NOMO-1 treated with dmso at 0.1 percent for 144 hours (cell line): Measurements from ENCODE around the gene SHQ1.
A peak's percentile ranks its signal among the peaks of the same experiment; 100 is the strongest.
"Not testable (repeated sequence)": the region's sequence is repeated elsewhere in the genome, so short reads cannot be mapped to it uniquely, and the experiment has no call there.

ENCODE experiments used
- DNase-seq: peaks from one replicate; lab custom pipeline; 2025; ENCODE audit not compliant: unreplicated experiment; lab: John Stamatoyannopoulos, UW

Gene SHQ1

DNA sequence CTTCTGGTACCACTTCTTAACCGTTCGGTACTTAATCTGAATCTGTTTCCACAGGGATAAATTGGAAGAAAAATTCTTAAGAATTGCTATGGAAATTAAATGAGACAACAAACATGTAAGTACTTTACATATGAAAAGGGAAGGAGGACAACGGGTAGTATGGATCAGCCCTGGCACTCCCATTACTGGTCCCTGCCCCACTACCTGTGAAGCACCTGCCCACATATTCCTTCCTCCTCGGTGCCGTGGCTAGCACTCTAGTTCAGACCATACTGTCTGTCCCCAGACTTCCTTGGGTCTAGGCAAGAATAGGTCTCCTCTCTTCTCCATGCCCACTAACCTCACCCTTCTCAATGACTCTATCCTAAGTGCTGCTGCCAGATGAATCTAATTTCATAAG, 46.2 kb downstream of the SHQ1 start:
- DNase-seq = no peak

DNA sequence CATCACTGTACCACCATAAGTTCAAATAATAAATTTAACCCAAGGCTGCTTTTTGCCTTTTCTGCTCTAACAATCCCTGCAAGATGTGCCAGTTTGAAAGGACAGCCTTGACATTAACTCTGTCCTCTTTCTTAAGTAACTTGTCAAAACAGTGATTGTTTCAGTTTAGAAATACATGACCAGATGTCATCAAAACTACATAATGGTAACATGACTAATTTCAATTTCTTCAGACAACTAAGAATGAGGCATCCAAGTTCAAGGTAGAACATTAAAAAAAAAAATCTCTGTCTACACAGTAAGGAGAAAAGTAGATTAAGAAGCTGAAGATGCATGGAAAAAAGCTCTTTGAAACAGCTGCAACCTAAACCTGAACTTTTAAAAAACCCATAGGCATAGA, 47.4 kb downstream of the SHQ1 start:
- DNase-seq = no peak

DNA sequence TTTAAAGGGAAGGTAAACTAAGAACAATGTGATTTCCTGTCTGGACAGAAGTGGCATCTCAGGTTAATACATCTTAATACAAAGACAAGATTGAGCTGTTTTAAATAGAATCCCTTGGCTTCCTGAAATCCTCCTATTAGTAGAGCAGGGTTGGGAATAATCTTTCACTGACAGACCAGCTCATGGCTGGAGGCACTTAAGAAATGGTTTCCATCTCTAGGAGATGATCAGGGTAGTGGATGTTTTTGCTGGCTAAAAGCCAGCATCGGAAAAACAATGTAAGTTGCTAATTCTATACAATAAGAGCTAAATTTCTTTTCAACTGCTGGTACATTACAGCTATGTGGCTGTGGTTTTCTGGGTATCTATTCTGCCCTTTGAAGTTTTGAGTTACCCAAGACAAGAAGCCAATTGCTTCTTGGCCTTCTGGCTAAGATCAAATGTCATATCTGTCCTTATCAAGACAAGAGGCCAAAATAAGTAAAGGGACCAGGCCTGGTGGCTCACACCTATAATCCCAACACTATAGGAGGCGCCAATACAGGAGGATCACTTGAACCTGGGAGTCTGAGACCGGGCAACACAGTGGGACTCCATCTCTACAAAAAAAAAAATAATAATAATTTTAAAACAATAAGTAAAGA, 49.6 kb downstream of the SHQ1 start:
- DNase-seq = no peak

DNA sequence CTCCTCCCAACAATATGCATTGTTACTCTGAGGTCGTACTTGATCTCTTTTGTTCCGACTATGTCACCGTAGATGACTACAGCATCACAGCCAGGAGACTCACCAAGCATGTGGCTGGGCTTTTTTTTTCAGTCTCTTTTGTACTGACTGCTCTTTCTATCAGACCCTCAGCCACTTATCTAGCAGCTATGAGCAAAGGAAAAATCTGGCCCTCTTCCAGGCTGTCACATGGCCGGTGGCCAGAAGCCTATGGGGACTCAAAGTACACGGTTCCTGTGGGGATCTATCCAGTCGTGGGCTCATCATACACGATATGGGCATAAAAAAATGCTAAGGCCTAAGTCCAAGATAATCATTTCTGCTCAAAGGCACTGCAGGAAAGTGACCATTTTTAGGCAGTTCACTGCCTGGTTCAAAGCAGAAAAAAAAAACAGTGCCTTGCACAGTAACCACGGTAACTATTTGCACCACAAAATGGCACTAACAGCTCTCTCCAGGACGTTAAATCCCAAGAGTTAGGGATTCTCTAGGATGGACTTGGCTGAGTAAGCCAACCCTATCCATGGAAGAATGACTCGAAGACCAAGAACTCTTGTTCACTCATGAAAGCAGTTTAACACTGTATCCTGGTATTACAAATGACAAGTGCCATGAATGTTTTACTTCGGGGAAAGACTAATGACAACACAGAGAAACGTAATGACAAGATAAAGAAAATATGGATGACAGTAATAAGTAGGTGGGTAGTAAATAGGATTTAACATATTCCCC, 50.3 kb downstream of the SHQ1 start:
- DNase-seq = no peak

DNA sequence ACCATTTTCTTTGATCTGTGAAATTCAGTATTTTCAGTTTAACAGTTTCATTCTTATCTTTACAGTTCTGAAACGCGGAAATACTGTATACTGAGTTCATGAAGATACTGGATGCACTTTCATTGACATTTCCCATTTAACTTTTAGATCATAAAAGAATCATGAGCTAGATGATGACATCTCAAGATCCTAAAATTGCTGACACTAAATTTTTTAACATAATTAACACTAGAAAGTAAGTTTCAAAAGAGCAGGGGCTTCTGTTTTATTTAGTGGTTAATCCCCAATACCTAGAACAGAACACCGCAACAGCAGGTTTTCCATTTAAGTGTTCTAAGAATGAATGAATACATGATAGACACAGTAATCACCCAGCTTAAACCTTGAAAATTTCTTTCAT, 54.2 kb downstream of the SHQ1 start:
- DNase-seq = no peak

DNA sequence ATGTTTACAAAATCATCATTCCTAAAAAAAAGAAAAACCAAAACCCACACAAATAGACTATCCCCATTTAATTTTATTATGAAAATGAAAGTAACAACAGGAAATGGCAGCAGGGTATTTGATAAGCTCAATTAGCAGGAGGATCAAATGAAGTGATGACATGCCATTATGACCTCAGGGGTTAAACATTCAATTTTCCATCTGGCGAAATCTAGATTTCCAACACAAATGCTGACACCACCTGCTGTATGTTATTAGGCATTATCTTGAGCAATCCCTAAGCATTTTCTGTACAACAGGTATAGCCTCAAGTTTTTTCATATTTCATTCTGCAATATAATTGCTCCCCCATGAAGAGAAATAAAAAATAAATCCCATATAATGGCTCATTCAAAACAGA, 57.1 kb downstream of the SHQ1 start:
- no peak for DNase-seq

DNA sequence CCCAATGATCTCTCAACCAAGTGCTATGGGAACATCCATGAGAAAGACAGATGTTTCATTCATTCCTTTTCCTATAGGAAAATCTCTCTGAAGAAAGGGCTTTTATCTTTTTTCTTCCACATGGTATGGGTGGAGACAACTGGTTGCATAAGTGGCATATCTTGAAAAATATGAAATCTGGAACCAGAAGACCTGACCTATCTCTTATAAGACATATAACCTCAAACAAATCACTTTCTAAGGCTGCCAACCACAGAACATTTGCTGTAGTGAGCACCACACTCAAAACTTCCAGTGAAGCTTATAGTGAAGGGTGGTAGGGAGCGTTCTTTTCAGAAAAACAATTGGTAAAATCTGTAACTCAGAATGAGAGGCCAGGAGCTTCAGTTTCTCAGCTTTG, 58.5 kb downstream of the SHQ1 start:
- DNase-seq = no peak

DNA sequence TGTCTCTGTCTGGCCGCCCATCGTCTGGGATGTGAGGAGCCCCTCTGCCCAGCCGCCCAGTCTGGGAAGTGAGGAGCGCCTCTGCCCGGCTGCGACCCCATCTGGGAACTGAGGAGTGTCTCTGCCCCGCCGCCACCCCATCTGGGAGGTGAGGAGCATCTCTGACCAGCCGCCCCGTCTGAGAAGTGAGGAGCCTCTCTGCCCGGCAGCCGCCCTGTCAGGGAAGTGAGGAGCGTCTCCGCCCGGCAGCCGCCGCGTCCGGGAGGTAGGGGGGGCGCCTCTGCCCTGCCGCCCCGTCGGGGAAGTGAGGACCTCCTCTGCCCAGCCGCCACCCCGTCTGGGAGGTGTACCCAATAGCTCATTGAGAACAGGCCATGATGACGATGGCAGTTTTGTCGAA, 60.0 kb downstream of the SHQ1 start:
- DNase-seq = not testable (repeated sequence)

DNA sequence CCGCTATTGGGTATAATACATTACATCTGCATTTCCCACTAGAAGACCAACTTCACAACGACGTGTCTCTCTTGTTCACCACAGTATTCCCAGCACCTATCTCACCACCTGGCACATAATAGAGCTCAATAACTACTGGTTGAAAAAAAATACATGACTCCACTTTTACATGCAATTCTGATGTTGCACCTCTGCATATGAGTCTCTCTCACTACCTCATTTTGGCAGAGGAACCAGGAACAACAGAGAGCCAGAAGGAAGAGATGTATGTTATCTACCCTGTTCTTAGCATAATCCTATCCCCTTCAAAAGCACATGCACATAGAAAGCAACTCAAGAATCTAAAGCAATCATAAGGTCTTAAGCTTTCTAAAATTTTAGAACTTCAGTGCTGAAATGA, 61.6 kb downstream of the SHQ1 start:
- DNase-seq = no peak

DNA sequence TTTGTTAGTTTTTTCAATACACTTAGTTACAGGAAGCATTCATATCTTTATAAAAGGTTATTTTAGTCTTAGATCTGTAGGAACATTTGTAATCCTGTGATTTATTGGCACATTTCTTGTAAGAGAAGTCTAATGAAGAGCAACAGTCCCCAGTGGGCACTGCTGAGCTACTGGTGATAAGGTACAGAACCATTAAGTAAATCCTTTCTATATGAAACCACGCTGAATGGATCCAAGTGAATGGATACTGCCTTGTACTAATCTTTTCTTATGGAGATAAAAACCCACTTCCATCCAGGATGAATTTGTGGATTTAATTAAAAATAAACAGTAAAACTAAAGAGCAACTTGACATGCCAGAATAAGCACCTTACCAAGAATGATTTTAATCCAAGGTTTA, 64.0 kb downstream of the SHQ1 start:
- no peak for DNase-seq

DNA sequence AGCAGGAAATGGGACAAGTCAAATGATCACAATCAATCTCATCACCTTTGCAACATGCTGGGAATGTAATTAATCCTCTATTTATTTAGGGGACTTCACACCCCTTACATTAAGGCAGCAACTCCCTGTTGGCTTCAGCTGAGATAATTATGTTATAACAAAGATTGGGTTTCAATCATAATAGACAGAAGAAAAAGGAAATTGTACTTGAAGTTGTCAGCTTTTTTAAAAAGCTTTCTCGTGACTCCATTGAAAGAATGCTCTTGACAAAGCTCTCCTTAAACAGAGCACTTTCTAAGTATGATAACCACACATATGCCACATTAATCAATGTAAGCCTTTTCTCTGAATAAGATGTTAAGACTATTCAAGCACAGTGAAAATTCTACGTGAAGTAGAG, 65.7 kb downstream of the SHQ1 start:
- no peak for DNase-seq

DNA sequence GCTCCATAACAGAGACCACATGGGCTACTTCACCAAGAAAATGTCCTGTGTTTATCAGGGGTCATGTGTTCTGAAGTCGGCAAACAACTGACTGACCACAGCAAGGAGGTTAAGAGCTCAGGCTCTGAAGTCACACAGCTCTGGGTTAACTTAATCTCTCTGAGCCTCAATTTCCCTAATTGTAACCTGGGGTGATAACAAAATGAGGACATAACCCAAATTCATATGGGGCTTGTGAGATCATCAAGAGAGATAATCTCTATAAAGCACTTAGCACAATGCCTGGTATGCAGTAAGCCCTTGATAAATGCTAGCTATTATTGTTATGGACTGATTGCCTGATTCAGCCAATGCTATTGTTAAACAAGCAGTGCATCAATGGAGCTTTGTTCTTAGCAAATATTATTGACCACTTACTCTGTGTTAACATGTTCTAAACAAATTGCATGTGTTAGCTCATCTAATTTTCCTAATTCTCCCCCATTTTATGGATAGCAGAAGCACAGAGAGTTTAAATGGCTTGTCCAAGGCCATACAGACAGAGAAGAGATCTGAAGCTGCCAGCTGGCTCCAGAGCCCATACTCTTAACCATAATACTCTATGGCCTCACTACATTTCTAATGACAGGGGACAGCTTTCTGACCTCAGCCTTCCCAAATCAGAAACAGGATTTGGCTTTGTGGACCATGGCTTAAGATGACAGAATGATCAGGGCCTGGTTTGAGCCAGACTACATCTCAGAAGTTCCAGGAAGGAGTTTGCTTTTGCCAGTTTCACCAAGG, 78.3 kb downstream of the SHQ1 start:
- no peak for DNase-seq

DNA sequence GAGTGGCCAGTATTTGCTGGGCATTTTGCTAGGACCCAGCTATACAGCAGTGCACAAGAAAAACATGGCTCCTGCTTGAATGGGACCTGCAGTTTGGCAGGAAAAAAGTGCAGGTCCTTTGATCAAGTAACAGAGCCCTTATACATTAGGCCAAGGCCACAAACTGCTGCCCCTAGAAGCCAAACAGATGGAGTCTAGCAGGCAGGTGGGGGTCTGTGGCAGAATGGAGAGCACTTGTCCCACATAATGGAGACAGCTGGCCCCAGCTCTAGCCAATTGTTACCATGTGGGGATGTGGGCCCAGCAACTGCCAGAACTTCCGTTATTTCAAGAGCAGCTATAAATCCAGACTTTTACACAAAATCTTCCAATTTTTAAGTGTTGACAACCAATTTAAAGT, 79.3 kb downstream of the SHQ1 start:
- no peak for DNase-seq

DNA sequence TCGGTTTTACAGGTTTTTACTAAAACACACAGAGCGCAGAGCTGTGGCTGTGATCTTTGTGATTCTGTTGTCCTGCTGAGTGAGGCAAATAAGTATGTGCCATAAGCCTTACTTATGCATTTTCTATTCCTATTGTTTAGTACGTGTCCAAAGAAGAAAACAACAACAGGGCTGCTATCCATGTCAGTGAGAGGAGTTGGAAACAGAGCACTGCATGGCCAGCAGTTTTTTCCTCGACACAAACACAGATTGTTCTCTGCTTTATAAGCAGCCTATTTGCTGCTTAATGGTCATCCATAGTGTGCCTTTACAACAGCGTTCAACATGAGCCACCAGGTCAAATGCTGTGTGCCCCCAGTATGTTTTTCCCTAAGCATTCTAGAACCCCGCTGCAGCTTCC, 79.8 kb downstream of the SHQ1 start:
- no peak for DNase-seq

DNA sequence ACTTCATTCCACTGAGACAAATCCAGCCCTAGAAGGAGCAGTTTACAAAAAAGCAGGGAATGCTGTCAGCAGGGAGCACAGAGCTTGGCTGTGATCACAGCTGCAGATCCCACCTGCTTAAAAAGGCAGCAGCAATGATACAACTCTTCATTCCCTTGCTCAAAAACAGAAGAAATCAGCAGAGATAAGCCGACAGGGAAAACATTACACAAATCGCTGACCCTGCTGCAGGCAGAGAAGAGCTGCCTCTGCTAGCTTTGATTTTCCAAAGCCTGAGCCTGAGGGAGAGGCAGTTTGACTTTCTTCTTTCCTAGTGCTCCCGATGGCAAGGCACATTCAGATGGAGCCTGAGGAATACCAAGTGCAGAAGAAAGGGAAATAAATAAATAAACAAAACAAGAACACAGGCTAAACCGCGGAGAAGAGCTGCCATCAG, 80.2 kb downstream of the SHQ1 start:
- no peak for DNase-seq

DNA sequence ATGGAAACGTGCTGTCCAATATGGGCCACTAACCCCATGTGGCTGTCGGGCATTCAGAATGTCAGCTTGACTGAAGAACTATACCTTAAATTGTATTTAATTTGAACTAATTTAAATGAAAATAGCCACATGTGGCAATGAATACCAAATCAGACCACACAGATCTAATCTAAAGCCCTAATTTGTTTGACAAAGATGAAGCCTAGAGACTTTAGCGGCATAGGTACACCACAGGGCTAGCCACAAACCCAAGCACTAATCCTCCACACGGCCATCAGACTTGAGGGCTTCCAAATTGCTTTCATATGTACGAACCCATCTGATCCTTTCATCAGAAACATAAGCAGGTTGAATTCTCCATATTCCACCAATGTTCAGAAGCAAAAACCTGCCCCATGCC, 81.4 kb downstream of the SHQ1 start:
- DNase-seq = no peak

DNA sequence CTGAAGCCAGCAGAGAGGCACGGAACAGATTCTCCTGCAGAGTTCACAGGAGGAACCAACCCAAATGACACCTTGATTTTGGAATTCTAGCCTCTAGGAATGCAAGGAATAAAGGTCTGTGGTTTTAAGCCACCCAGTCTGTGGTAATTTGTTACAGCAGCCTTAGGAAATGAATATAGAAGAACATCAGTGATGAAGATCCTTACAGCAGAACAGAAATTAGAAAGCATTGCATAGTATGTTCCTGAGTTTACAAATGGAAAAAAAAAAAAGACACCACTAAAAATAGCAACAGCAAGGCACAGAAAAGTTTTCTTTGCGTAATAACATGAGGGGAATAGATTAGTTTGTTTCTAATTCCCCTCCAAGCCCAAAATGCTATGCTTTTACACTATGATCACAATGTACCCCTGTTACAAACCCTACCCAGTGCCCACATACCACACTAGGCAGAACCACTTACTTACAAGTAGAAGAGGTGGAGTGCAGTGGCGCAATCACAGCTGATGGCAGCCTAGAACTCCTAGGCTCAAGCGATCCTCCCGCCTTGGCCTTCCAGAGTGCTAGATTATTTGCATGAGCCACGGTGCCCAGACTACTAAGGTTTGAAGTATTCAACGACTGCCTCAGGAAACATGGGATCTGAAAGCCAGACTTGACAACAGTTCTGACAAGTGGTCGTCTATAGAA, 84.3 kb downstream of the SHQ1 start:
- DNase-seq = no peak

DNA sequence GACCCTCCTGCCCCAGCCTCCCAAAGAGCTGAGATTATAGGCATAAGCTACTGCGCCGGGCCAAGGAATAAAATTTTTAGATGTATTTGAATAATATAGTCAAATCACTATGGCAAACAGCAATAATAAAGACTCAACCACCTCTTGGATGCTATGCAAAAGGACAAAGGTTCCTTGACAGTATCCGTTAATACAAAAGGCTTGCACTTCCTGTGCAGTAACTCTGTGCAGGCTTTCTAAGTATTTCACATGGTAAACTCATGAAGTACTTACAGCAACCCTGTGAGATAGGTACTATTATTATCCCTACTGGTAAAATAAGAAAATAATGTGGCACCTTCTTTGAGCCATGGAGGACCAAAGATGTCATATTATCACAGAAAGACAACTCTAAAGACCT, 86.8 kb downstream of the SHQ1 start:
- no peak for DNase-seq

DNA sequence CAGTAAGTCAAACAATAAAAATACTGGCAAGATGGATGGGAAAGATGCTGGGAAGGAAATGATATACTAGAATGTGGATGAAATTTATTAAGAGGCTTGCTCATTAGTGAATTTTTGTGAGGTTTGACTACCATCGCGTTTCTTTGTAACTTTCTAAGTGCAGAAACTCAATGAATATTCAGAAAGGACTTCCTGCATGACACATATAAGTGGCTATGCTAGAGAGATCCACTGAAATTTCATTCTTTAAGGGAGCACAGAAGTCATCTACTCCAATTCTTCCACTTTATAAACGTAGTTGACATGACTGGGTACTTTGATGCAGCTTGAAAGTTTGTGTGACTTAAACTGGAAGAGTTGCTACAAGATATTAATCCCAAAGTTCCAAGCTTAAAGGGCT, 88.0 kb downstream of the SHQ1 start:
- no peak for DNase-seq

DNA sequence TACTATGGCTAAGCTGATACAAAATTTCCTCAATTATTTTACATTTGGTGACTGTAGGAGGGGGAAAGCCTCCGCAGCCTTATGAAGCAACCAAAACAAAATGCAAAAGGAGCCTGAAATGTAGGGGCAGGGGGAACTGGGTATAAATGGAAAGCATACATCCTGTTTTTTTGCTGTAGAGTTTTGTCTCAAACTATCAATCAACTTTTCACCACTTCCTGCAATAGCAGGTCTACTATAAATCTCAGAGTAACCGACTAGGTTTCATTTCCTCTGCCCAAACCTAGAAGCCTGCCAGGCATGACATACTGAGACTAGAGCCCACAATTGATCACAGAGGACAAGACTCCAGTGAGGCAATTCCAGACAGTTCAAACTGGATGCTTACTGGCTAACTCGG, 91.3 kb downstream of the SHQ1 start:
- DNase-seq = peak; percentile 95

DNA sequence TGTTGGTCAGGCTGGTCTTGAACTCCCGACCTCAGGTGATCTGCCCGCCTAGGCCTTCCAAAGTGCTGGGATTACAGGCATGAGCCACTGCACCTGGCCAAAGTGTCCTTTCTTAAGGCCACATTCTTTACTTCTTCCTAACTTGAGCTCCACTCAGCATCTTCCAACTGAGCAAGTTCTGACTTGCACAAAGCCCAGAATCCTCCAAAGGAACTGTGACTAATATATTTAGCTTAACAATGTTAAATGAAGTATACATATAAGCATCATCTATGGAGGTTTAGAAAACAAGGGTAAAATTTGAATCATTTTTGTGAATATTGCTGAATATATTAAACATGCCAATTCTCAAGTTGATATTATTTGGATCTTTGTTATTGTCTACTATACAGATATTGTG, 93.7 kb downstream of the SHQ1 start:
- no peak for DNase-seq

DNA sequence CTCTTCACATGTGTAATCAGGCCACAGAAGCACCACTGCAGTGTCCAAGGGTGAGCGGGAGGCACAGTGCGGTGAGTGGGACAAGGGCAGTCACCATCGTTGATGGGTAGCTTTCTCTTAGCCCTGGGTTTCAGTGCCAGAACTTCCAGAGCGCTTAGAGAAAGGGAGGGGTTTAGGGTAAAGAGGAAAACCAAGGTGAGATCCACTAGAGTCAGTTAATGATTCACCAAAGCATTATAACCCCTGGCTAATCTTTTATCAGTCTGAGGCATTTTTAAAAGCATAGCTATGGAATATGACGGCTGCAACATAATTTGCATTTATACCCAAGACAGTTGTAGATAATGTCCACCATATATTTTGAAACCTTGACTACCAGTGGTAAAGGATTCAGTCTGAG, 94.8 kb downstream of the SHQ1 start:
- no peak for DNase-seq
